GM19043 (cell line): Measurements from ENCODE around the gene ZNF397.
A peak's percentile ranks its signal among the peaks of the same experiment; 100 is the strongest.
"Not testable (repeated sequence)": the region's sequence is repeated elsewhere in the genome, so short reads cannot be mapped to it uniquely, and the experiment has no call there.

Experiments
- ATAC-seq: cut with Tn5 transposase; IDR thresholded peaks from one replicate; pipeline ENCODE4 v1.9.1; 2021; ENCODE audit warnings: low read depth; ENCODE audit not compliant: unreplicated experiment

ZNF397 gene

DNA sequence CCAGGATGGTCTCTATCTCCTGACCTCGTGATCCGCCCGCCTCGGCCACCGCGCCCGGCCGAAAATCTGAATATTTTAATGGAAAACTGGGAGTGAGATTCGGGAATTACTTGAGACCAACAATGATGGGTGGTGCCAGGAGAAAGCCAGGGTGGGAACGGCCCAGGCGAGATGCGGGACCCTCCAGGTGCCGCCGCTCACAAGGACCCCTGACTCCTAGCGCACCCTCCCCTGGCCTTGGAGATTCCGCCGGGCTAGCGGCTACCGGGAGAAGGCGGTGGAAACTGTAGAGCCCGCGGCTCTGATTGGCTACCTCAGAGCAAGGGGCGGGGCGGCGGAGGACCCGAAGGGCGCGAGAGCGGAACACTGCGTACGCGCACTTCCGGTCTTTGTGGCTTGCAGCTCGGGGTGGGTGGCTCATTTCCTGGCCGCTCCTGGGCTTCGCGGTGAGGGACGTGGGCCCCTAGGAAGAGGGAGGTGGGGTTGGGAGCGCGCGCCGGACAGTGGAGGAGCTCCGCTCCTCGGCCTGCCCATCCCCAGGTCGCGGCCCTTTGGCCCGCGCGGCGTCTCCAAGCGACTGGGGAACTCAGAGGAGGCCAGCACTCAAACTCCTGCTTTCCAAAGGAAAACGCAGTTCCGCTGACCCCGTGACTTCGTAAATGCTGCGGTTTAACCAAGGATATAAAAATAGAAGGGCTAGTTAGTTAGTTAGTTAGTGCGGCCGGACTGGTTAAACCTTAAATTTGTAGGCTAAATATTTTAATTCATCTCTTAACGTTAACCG lies at the start of gene ZNF397:
Gene ZNF397 (plus strand): TSS at position 371 of the 784 bp plus-strand sequence. CDS start 1,437 bp downstream, outside the sequence.
- peak; percentile 98 for ATAC-seq

DNA sequence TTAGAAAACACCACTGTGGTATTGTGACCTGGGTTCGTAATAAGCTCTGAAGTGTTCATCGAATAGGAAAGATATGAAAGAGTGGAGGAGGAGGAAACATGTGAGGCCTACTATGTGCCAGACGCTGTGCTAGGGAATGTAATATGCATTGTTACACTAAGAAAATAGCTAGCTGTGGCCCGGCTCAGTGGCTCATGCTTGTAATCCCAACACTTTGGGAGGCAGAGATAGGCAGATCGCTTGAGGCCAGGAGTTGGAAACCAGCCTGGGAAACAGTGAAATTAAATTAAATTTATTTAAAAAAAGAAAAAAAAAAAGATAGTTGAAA lies 49.2 kb upstream of the ZNF397 start:
- no peak for ATAC-seq

GRCh38 chr18:35192415-35192814 lies 48.4 kb upstream of the ZNF397 start:
- ATAC-seq = no peak

GRCh38 chr18:35193316-35193715 lies 47.5 kb upstream of the ZNF397 start:
- ATAC-seq = no peak

DNA sequence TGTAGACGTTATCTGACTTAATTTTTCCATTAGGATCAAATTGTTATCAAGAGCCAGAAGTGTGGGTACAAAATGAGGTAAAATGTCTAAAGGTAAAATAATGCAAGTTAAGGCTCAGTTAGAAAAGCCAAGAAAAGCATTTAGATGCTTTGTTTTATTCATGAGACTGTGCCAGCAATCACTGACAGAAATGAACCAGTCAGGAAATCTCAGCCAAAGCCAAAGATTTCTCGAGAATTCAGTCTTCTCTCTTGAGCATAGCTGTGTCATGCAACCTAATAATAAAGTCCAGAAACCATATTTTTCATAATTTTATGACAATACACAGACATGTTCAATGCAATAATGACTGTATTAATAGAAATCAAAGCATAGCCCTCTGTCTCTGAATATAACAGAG lies 43.5 kb upstream of the ZNF397 start:
- ATAC-seq = no peak

DNA sequence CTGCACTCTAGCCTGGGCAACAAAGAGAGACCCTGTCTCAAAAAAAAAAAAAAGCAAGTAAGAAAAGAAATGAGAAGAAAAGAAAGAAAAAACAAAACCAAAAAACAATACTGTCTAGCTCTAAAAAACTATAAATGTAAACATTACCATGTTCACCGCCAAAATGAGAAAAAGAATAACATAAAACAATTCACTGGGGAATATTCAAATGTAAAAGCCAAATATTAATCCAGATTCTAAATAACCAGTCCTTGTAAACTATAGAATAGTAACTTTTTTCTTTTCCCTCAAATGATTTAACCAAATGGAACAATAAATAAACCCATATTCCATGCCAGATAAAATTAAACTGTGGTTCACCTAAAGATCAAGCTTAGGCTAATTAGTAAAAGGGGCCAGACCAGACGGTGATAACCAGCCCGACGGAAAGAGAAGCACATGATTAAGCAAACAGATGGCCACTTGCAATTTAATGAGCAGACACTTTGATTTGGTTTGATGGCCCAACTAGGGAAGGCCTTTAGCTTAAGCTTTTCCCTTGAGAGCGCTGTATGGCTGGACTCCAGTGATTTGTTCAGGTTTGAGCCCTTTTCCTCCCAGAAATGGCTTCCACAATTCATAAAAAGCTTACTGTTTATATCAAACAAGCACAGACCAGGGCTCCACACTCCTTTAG lies 39.4 kb upstream of the ZNF397 start:
- ATAC-seq = no peak

DNA sequence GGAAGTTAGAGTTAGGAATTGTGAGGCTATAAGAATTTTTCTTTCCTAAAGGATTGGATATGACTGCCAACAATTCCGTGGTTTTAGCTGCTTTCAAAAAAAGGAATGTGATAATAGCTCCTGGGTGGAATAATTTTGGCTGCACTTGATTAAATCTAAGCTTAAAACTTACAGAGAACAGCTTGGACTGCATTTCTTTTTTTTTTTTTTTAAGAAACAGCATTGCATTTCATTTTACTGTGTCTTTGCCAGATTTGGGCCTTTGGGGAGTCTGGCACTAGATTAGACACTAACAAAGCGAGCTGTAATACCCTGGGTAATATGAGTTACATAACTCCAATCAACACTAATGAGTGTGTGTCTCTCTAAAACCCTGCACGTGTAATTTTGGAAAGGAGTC lies 37.8 kb upstream of the ZNF397 start:
- no peak for ATAC-seq

DNA sequence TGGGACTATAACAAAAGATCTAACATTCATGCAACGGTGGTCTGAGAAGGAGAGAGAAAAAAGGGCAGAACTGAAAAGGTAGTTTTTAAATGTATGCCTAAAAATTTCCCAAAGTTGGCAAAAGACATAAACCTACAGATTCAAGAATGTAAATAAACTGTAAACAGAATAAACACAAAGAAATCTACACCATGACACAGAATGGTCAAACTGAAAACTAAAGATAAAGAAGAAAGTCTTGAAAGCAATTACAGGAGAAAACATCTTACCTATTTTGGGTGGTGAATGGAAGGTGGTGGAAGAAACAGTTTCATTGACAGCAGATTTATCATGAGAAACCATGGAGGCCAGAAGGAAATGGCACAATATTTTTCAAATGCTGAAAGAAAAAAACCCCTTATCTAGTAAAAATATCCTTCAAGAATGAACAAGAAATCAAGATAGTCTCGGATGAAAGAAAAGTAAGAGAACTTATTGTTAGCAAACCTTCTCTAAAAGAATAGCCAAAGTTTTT lies 35.6 kb upstream of the ZNF397 start:
- no peak for ATAC-seq

DNA sequence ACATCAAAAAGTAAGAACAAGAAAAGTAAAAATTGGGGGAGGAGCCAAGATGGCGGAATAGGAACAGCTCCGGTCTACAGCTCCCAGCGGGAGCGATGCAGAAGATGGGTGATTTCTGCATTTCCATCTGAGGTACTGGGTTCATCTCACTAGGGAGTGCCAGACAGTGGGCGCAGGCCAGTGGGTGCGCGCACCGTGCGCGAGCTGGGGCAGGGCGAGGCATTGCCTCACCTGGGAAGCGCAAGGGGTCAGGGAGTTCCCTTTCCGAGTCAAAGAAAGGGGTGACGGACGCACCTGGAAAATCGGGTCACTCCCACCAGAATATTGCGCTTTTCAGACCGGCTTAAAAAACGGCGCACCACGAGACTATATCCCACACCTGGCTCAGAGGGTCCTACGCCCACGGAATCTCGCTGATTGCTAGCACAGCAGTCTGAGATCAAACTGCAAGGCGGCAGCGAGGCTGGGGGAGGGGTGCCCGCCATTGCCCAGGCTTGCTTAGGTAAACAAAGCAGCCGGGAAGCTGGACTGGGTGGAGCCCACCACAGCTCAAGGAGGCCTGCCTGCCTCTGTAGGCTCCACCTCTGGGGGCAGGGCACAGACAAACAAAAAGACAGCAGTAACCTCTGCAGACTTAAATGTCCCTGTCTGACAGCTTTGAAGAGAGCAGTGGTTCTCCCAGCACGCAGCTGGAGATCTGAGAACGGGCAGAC lies 34.9 kb upstream of the ZNF397 start:
- not testable (repeated sequence) for ATAC-seq

GRCh38 chr18:35215026-35215425 lies 25.8 kb upstream of the ZNF397 start:
- no peak for ATAC-seq

GRCh38 chr18:35216611-35217010 lies 24.2 kb upstream of the ZNF397 start:
- ATAC-seq = not testable (repeated sequence)

GRCh38 chr18:35219331-35219730 lies 21.5 kb upstream of the ZNF397 start:
- ATAC-seq = not testable (repeated sequence)

GRCh38 chr18:35220424-35220823 lies 20.4 kb upstream of the ZNF397 start:
- ATAC-seq = no peak

- no peak for ATAC-seq
Observed at GRCh38 chr18:35223797-35224196, 17.0 kb upstream of the ZNF397 start.

DNA sequence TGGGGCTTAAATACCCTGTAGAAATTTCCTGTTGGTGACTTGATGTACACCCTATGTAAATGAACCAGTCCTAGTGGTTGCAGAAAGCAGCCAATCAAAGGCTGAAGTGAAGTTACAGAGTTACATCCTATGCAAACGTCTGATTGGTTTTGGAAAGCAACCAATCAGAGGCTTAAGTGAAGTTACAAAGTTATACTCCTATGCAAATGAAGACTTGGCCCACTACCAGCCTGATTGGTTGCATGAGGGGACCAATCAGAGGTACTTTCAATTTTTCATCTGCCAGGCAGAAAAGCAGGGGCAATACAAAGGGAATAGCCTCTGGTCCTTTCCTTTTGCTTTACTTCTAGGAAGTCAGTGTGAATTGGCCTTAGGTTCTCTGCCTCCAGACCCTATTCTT lies 13.6 kb upstream of the ZNF397 start:
- ATAC-seq = no peak

- peak; percentile 87 for ATAC-seq
Observed at GRCh38 chr18:35231052-35231451, 9.8 kb upstream of the ZNF397 start.

GRCh38 chr18:35236571-35237363 lies 4.1 kb upstream of the ZNF397 start:
- ATAC-seq = no peak

DNA sequence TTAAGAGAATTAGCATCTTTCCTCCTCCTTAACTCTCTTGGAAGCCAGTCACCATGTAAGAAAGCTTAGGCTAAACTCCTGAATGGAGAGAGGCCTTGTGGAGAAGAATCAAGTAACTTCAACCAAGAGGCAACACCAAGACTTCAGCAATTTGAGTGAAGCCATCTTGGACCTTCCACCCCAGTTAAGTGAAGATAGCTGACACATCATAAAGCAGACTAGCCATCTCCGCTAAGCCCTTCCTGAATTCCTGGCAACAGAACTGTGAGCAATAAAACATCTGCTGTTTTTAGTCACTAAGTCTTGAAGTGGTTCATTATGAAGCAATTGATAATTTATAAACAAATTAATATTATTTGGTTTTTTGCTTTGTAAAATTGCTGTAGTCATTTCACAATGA lies 1.5 kb upstream of the ZNF397 start:
- ATAC-seq = no peak

- no peak for ATAC-seq
Observed at GRCh38 chr18:35241448-35241804, 592 bp downstream of the ZNF397 start.

DNA sequence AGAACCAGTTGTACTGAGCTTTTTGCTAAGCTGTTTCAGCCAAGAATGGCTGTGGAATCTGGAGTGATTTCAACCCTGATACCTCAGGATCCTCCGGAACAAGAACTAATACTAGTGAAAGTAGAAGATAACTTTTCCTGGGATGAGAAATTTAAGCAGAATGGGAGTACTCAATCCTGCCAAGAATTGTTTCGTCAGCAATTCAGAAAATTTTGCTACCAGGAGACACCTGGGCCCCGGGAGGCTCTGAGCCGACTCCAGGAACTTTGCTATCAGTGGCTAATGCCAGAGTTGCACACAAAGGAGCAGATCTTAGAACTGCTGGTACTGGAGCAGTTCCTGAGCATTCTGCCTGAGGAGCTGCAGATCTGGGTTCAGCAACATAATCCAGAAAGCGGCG lies 1.6 kb downstream of the ZNF397 start:
- no peak for ATAC-seq

- ATAC-seq = no peak
Observed at GRCh38 chr18:35244671-35245070, 3.8 kb downstream of the ZNF397 start.
